Karpas-422 (cell line): ENCODE data around the gene FAM120B. TPM values are rescaled to one million over a fixed set of nuclear protein-coding genes. Genes with fewer than 3 reads are reported as not detected.
"Not testable (repeated sequence)": the region's sequence is repeated elsewhere in the genome, so short reads cannot be mapped to it uniquely, and the experiment has no call there.

Source experiments
- DNase-seq: peaks from one replicate; pipeline ENCODE4 v3.0.0-alpha.2; 2015
- H2AFZ ChIP-seq: fragments of 200-600 bp; sonication (generic); 2 replicates; pipeline ENCODE4 v1.6.1; 2014; ENCODE audit warnings: antibody characterized with exemption, low read length, mixed read lengths
- H3K27ac ChIP-seq: fragments of 200-600 bp; sonication (generic); 2 replicates; pipeline ENCODE4 v1.5.1; 2014; ENCODE audit warnings: mild to moderate bottlenecking, low read length, moderate library complexity
- H3K27me3 ChIP-seq: fragments of 200-600 bp; sonication (generic); 2 replicates; pipeline ENCODE4 v1.6.1; 2014; ENCODE audit warnings: low read length, mixed read lengths
- H3K36me3 ChIP-seq: fragments of 200-600 bp; sonication (generic); 2 replicates; pipeline ENCODE4 v1.6.1; 2014; ENCODE audit warnings: low read length, mixed read lengths; ENCODE audit not compliant: insufficient read depth
- H3K4me1 ChIP-seq: fragments of 200-600 bp; sonication (generic); 2 replicates; pipeline ENCODE4 v1.6.1; 2014; ENCODE audit warnings: mild to moderate bottlenecking, low read length, mixed read lengths
- H3K4me2 ChIP-seq: fragments of 200-600 bp; sonication (generic); 2 replicates; pipeline ENCODE4 v1.6.1; 2014; ENCODE audit warnings: low read length, low read depth, mild to moderate bottlenecking; ENCODE audit not compliant: poor library complexity, severe bottlenecking
- H3K4me3 ChIP-seq: fragments of 200-600 bp; sonication (generic); 2 replicates; pipeline ENCODE4 v1.5.1; 2014; ENCODE audit warnings: mild to moderate bottlenecking, antibody characterized with exemption, low read length, mixed read lengths
- H3K79me2 ChIP-seq: fragments of 200-600 bp; sonication (generic); 2 replicates; pipeline ENCODE4 v1.6.1; 2014; ENCODE audit warnings: mild to moderate bottlenecking, low read length, mixed read lengths
- H3K9ac ChIP-seq: fragments of 200-600 bp; sonication (generic); 2 replicates; pipeline ENCODE4 v1.6.0; 2014; ENCODE audit warnings: low read length
- H3K9me2 ChIP-seq: fragments of 200-600 bp; sonication (generic), shearing (Covaris generic); replicated peaks from 2 replicates; pipeline ENCODE4 v1.6.0; 2014; ENCODE audit warnings: mild to moderate bottlenecking, low read length, moderate library complexity; ENCODE audit not compliant: insufficient read depth
- H3K9me3 ChIP-seq: fragments of 300-700, 200-600 bp; sonication (generic); 2 replicates; pipeline ENCODE4 v1.6.1; 2014; ENCODE audit warnings: low read length, mixed read lengths
- H4K20me1 ChIP-seq: fragments of 200-600 bp; sonication (generic); 2 replicates; pipeline ENCODE4 v1.6.1; 2014; ENCODE audit warnings: mild to moderate bottlenecking, antibody characterized with exemption, low read length, low read depth; ENCODE audit not compliant: insufficient read depth
- total RNA-seq: library from RNA; depleted of rRNA; stranded (reverse); fragments of >200 nt; shearing (Covaris generic); gene quantifications from 2 replicates; pipeline ENCODE4 v1.2.3, GENCODE V29; 2014; ENCODE audit warnings: low replicate concordance

The FAM120B gene
- total RNA-seq, 1 experiment from 2014 or later = 32.1 TPM

GRCh38 chr6:170393033-170393432 is 86.5 kb downstream of the FAM120B start:
- Histone ChIP-seq H3K79me2 (no peaks in the 10 kb centered on the region), H3K9me2 (no peaks in the 10 kb centered on the region), H3K9me3 (no peaks in the 10 kb centered on the region), H3K9ac (no peak overlapping the region), H3K27me3 (no peaks in the 10 kb centered on the region), H3K4me3 (no peak overlapping the region), H3K27ac (no peak overlapping the region), H4K20me1 (no peaks in the 10 kb centered on the region), H3K4me2 (no peak overlapping the region), H3K36me3 (peaks cover 53% of the 10 kb centered on the region), H3K4me1 (no peaks in the 10 kb centered on the region), H2AFZ (no peak overlapping the region)
- no peak for DNase-seq

- Histone ChIP-seq H3K9me3 (no peaks in the 10 kb centered on the region), H3K9ac (no peak overlapping the region), H3K4me1 (no peaks in the 10 kb centered on the region), H3K4me2 (no peak overlapping the region), H3K79me2 (no peaks in the 10 kb centered on the region), H3K27me3 (no peaks in the 10 kb centered on the region), H3K36me3 (peaks cover 53% of the 10 kb centered on the region), H4K20me1 (no peaks in the 10 kb centered on the region), H3K9me2 (no peaks in the 10 kb centered on the region; the same call in 1 of the 2 replicates), H3K27ac (no peak overlapping the region), H3K4me3 (no peak overlapping the region), H2AFZ (no peak overlapping the region)
- DNase-seq = no peak
Measured at GRCh38 chr6:170393807-170394399, 87.3 kb downstream of the FAM120B start.

GRCh38 chr6:170394980-170395379 is 88.4 kb downstream of the FAM120B start:
- H3K9ac ChIP-seq = no peak overlapping the region
- no peaks in the 10 kb centered on the region for H3K9me3 ChIP-seq
- no peaks in the 10 kb centered on the region; the same call in 1 of the 2 replicates for H3K9me2 ChIP-seq
- H3K27ac ChIP-seq = no peak overlapping the region
- no peaks in the 10 kb centered on the region for H4K20me1 ChIP-seq
- H3K4me2 ChIP-seq = no peak overlapping the region
- peaks cover 46% of the 10 kb centered on the region for H3K36me3 ChIP-seq
- no peaks in the 10 kb centered on the region for H3K27me3 ChIP-seq
- no peaks in the 10 kb centered on the region for H3K79me2 ChIP-seq
- H2AFZ ChIP-seq = no peak overlapping the region
- DNase-seq = no peak
- no peak overlapping the region for H3K4me3 ChIP-seq
- no peaks in the 10 kb centered on the region for H3K4me1 ChIP-seq

GRCh38 chr6:170398743-170399369 is 92.3 kb downstream of the FAM120B start:
- not testable (repeated sequence) for H4K20me1 ChIP-seq, H3K79me2 ChIP-seq, H3K9me2 ChIP-seq, H3K9me3 ChIP-seq, H3K4me1 ChIP-seq, H2AFZ ChIP-seq, DNase-seq, H3K4me2 ChIP-seq, H3K27ac ChIP-seq, H3K9ac ChIP-seq, H3K4me3 ChIP-seq, H3K27me3 ChIP-seq
- peaks cover 25% of the 10 kb centered on the region for H3K36me3 ChIP-seq

GRCh38 chr6:170399955-170400558 is 93.5 kb downstream of the FAM120B start:
- not testable (repeated sequence) for H3K4me3 ChIP-seq, H4K20me1 ChIP-seq, H2AFZ ChIP-seq, H3K9me3 ChIP-seq, H3K27me3 ChIP-seq, H3K9ac ChIP-seq, H3K4me1 ChIP-seq, H3K9me2 ChIP-seq, H3K79me2 ChIP-seq, H3K4me2 ChIP-seq, H3K27ac ChIP-seq, DNase-seq
- H3K36me3 ChIP-seq = peaks cover 25% of the 10 kb centered on the region

GRCh38 chr6:170402318-170403040 is 95.9 kb downstream of the FAM120B start:
- Histone ChIP-seq H3K27ac (no peak overlapping the region), H4K20me1 (no peaks in the 10 kb centered on the region), H3K4me2 (no peak overlapping the region), H3K27me3 (no peaks in the 10 kb centered on the region), H3K36me3 (peaks cover 14% of the 10 kb centered on the region; the same call in 1 of the 2 replicates), H2AFZ (no peak overlapping the region), H3K79me2 (no peaks in the 10 kb centered on the region), H3K9ac (no peak overlapping the region), H3K4me1 (no peaks in the 10 kb centered on the region), H3K9me2 (no peaks in the 10 kb centered on the region; the same call in 1 of the 2 replicates), H3K9me3 (no peaks in the 10 kb centered on the region), H3K4me3 (no peak overlapping the region)
- no peak for DNase-seq

GRCh38 chr6:170403451-170403850 is 96.9 kb downstream of the FAM120B start:
- no peak overlapping the region for H3K4me3 ChIP-seq
- H3K9me2 ChIP-seq = no peaks in the 10 kb centered on the region; the same call in 1 of the 2 replicates
- H3K9ac ChIP-seq = no peak overlapping the region
- H4K20me1 ChIP-seq = no peaks in the 10 kb centered on the region
- no peaks in the 10 kb centered on the region for H3K27me3 ChIP-seq
- H3K36me3 ChIP-seq = peaks cover 14% of the 10 kb centered on the region; the same call in 1 of the 2 replicates
- no peak overlapping the region for H3K4me2 ChIP-seq
- H3K27ac ChIP-seq = no peak overlapping the region
- H3K4me1 ChIP-seq = no peaks in the 10 kb centered on the region
- DNase-seq = no peak
- H2AFZ ChIP-seq = no peak overlapping the region
- no peaks in the 10 kb centered on the region for H3K9me3 ChIP-seq
- no peaks in the 10 kb centered on the region for H3K79me2 ChIP-seq

- H3K9me2 ChIP-seq = no peaks in the 10 kb centered on the region
- H3K27ac ChIP-seq = no peak overlapping the region
- no peaks in the 10 kb centered on the region for H3K79me2 ChIP-seq
- no peak overlapping the region for H3K4me3 ChIP-seq
- H3K4me2 ChIP-seq = no peak overlapping the region
- H2AFZ ChIP-seq = no peak overlapping the region
- no peaks in the 10 kb centered on the region for H3K27me3 ChIP-seq
- H3K9ac ChIP-seq = no peak overlapping the region
- no peaks in the 10 kb centered on the region for H3K4me1 ChIP-seq
- H3K9me3 ChIP-seq = no peaks in the 10 kb centered on the region
- no peaks in the 10 kb centered on the region for H4K20me1 ChIP-seq
- H3K36me3 ChIP-seq = peaks cover 14% of the 10 kb centered on the region; the same call in 1 of the 2 replicates
- no peak for DNase-seq
Measured at GRCh38 chr6:170404036-170404435, 97.5 kb downstream of the FAM120B start.
